Testis (tissue), 2 donors: Measurements from ENCODE around the gene SMCP.

Experiments
- CTCF ChIP-seq, 3 experiments: fragments of 450-650 bp in 2 of 3; fragments of 200-600 bp in 1 of 3; sonication (generic) in 1 of 3; IDR thresholded peaks; one replicate each; pipeline ENCODE4 v1.5.1; 2016 to 2019; ENCODE audit warnings: antibody characterized with exemption in 3 of 3, mild to moderate bottlenecking in 2 of 3, moderate library complexity in 1 of 3
- POLR2A ChIP-seq: fragments of 450-650 bp; IDR thresholded peaks from one replicate; pipeline ENCODE4 v1.6.1; 2017; ENCODE audit warnings: antibody characterized with exemption, mild to moderate bottlenecking, moderate library complexity

GRCh38 chr1:152878042-152878441 lies at the start of gene SMCP:
- peak in 1 of 3 experiments; percentile 19 for TF ChIP-seq CTCF (IDR thresholded peaks at IDR 0.05)
- no peak for TF ChIP-seq POLR2A
